Anterior cingulate cortex (tissue), 58 donors: Measurements from ENCODE around the gene DNAJC18.
"Not testable (repeated sequence)": the region's sequence is repeated elsewhere in the genome, so short reads cannot be mapped to it uniquely, and the experiment has no call there.

Experiments
- DNase-seq, 58 donors: peaks; one replicate each; lab custom pipeline; 2025; lab: John Stamatoyannopoulos, UW

The DNAJC18 gene

GRCh38 chr5:139431706-139432105, 7.6 kb downstream of the DNAJC18 start:
- DNase-seq = no peak

GRCh38 chr5:139430015-139430414, 9.3 kb downstream of the DNAJC18 start:
- DNase-seq = no peak

- no peak for DNase-seq
Measured at GRCh38 chr5:139426203-139426885, 13.0 kb downstream of the DNAJC18 start.

DNA sequence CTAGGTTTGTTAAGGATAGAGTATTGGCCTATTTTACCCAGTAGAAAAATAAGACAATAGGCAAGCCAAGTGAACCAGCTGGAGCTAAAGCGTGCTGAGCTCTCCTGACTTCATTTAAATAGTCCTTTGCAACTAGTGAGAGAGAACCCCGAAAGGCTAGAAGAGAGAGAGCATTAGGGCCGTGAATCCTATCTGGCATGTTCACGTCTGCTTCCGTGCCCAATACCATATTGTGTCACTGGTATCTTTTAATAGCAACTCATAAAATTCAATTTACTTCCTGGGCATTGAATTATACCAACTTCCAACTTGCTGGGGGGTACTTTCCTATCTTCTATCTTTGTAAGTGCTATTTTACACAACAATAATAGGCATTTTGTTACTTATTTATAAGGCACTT, 13.8 kb downstream of the DNAJC18 start:
- no peak for DNase-seq

- peak in 12 of 58 donors; percentile 10 to 75 (median 20) for DNase-seq
Measured at GRCh38 chr5:139422307-139422893, 16.9 kb downstream of the DNAJC18 start.

DNA sequence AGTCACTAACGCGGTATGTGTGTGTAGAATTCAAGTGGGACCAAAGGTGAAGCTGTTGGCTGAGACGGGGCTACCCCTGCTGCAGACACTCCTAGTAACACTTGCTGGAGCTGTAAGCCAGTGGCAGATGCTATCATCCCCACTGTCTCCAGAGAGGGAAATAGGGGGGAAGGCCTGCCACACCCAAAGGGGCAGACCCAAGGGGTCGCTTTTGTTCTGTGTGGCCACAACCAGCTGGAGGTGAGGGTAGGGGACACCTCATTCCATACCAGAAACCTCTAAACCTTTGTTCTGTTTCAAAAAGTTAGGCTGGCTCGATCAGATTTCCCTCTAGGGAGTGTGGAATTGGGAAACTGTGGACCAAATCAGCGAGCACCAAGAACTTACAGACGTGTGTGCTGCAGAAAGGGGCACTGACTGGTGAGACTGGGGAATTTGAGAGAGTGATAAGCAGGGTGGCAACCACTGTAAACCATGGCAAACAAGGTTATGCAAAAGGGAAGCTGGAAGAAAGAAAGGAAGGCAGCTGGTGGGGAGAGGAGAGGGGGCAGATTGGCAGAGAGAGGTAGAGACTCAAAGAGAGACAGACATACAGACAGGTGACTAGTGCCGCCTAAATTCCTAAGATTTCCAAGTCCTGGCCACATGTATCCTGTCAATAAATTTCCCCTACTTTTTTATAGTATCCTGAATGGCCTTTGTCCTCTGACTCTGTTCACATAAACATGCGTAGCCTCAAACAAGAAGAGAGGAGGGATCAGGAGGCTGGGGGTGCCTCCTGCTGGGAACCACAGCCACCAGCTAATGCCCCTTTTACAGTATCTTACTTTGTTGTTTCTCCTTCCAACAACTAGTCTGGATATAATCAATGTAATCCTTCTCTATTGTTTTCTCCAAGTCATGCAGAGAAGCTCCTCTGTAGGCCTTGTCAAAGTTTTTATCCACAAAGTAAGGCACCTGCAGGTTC, 19.8 kb downstream of the DNAJC18 start:
- no peak for DNase-seq

- no peak for DNase-seq
Measured at GRCh38 chr5:139418793-139419192, 20.5 kb downstream of the DNAJC18 start.

- DNase-seq = peak in 7 of 58 donors; percentile 25 to 59 (median 29)
Measured at GRCh38 chr5:139417214-139417613, 22.1 kb downstream of the DNAJC18 start.

- DNase-seq = no peak
Measured at GRCh38 chr5:139416651-139417050, 22.7 kb downstream of the DNAJC18 start.

DNA sequence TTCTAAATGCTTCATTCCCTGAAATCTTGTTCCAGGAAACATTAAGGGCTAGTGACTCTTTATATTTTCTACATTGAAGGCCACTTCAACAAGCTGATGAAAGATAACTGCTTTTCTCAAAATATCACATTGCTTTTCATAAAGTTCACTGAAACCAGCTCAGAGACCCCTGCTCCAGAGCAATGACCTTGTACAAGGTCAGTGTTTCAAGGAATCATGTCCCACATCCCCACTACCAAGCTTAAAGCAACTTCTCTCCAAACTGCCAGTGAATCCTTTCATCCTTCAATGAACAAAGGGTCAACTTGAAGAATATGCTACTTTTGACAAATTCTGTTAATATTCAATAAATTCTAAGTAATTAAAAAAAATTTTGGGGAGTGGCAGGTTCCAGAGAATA, 23.5 kb downstream of the DNAJC18 start:
- no peak for DNase-seq

GRCh38 chr5:139415221-139415861, 24.0 kb downstream of the DNAJC18 start:
- peak in 56 of 58 donors; percentile 15 to 93 (median 78) for DNase-seq

GRCh38 chr5:139414581-139415130, 24.7 kb downstream of the DNAJC18 start:
- DNase-seq = peak in 26 of 58 donors; percentile 8 to 66 (median 36)

- no peak for DNase-seq
Measured at GRCh38 chr5:139413963-139414362, 25.4 kb downstream of the DNAJC18 start.

DNA sequence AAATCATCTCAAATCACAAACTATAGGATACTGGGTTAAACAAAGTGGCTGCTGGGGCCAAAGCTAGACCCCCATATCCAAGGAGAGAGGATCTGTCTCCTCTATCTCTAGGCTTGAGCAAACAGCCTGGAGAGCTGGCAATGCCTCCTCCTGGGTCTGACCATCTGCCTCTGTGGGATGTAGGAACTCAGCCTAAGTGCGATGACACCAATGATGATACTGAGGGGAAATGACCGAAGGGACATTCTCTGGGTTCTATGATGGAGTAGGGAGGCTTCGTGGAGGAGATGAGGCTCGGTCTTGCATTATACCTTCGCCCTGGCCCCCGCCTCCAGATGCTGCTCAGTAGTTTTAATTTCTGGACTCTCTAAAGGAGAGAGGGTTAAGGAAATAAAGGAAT, 26.2 kb downstream of the DNAJC18 start:
- DNase-seq = no peak

GRCh38 chr5:139410993-139411828, 28.1 kb downstream of the DNAJC18 start:
- DNase-seq = peak in 19 of 58 donors; percentile 14 to 73 (median 42)

- no peak for DNase-seq
Measured at GRCh38 chr5:139410121-139410992, 29.0 kb downstream of the DNAJC18 start.

GRCh38 chr5:139409116-139409515, 30.2 kb downstream of the DNAJC18 start:
- not testable (repeated sequence) for DNase-seq

DNA sequence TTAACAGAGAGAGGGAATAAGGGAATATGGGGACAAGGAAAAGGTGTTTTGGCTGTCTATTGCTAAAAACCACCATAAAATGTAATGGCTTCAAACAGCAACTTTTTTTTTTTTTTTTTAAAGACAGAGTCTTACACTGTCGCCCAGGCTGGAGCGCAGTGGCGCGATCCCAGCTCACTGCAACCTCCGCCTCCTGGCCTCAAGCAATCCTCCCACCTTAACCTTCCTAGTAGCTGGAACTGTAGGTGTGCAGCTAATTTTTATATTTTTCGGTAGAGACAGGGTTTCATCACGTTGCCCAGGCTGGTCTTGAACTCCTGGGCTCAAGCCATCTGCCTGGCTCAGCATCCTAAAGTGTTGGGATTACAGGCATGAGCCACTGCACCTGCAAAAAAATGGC, 31.1 kb downstream of the DNAJC18 start:
- no peak for DNase-seq
